Upper lobe of left lung (tissue), 4 donors: Measurements from ENCODE around the gene SDSL.

Source experiments
- CTCF ChIP-seq, 6 experiments: fragments of 450-650 bp in 4 of 6; fragments of 200-600 bp in 2 of 6; sonication (generic) in 2 of 6; IDR thresholded peaks; one replicate each; pipeline ENCODE4 v1.5.1; 2016 to 2019; ENCODE audit warnings: antibody characterized with exemption in 6 of 6
- EP300 ChIP-seq, 4 donors: sonication (generic); formaldehyde crosslinking; IDR thresholded peaks; one replicate each; pipeline ENCODE4 v1.5.1; 2017; ENCODE audit warnings: antibody characterized with exemption in 4 of 4, control low read depth in 2 of 4
- POLR2A ChIP-seq, 4 donors: fragments of 450-650 bp; IDR thresholded peaks; one replicate each; pipeline ENCODE4 v1.5.1; 2016 to 2017; ENCODE audit warnings: antibody characterized with exemption in 4 of 4, mild to moderate bottlenecking in 2 of 4

GRCh38 chr12:113449299-113449698 lies 27.1 kb downstream of the SDSL start:
- TF ChIP-seq CTCF (IDR thresholded peaks at IDR 0.05) (no peak), POLR2A (IDR thresholded peaks at IDR 0.05) (no peak), EP300 (IDR thresholded peaks at IDR 0.05) (no peak)
